GM12801 (cell line): ENCODE data around the gene AWAT2.

Experiments used
- CTCF ChIP-seq: IDR thresholded peaks from one replicate; pipeline ENCODE4 v1.5.1; 2011; ENCODE audit warnings: control low read depth; ENCODE audit not compliant: insufficient read length; ENCODE audit errors: extremely low read depth

Gene AWAT2

GRCh38 chrX:70052895-70053615, 3.3 kb upstream of the AWAT2 start:
- TF ChIP-seq CTCF = no peak

DNA sequence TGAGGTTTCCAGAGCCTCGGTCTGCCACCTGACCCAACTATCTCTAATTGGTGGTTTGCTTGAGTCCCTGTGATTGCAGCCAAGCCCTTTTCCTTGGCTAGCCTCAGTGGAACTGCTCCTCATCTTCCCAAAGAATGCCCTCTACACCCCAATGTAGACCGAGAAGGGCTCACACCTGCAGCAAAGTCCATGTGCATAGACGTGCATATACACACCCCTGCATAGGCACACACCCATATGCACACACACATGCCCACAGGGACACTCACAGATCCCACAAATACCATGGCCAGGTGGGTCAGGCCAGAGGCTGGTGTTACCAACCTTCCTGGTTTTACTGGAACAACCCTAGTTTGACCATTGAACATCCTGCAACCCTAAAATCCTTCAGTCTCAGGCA, 332 bp downstream of the AWAT2 start:
- no peak for TF ChIP-seq CTCF

DNA sequence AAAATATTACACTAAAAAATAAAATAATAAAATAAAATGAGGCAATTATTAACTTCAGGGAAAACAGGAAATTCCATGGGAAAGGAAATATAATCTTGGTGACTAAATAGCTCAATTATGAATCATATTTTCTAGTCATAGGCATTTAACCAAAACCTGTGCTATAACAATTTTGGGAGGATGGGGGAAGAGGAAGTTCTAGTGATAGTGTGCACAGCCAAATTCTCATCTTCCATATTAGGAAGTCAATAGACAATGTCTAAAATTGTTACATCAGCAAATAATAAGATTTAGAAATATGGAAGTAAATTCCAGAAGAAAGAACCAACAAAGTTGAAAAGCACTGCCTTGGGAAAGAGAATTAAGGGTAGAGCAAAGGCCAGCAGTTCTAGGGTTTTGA, 2.8 kb downstream of the AWAT2 start:
- no peak for TF ChIP-seq CTCF

DNA sequence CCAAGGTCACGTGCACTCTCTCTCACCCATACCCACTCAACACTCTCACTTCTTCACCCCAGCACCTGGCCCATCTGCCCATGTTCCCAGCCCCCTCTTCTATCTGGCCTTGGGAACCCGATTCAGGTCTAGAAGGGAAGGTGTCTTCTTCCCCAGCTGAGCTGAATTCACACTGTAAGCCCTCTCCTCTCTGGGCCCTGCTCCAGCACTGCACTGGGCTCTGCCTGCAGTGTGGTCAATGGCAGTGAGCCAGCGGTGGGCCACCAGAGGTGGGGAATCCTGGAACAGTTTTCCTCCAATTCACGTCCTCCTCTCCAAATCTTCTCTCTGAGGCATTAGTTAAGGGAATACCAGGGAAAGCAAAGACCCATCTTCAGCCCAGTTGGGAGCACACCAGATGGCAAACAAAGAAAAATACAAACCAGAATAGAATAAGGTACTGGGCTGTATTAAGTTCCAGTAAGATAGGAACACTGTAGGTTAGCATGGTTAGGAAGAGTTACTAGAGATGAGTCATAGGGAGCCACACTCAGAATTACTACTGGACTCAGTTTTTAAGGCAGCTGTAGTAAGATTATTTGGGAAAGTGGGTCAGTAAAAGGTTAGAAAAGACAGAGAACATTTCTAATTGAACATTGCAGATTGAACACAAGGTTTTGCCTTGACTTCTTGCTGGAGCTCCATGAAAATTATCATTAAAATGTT, 5.0 kb downstream of the AWAT2 start:
- no peak for TF ChIP-seq CTCF

DNA sequence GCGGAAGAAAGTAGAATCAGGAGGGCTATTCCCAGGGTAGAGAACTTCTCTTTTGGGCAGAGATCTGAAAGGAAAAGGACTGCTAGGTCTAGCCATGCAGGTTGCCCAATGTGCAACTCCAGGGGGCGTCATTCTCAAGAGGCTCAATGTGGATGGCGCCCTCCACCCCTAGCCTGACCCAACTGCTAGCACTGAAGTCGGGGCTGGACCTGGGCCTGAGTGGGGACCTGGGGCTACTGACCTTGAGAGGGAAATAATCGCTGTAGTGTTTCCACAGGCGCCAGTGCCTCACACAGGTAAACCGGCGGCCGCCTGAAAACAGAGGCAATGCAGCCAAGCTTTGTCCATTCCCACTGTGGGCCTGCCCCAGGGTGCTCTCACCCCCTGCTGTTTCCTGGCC, 6.1 kb downstream of the AWAT2 start:
- no peak for TF ChIP-seq CTCF

GRCh38 chrX:70042399-70043371, 7.1 kb downstream of the AWAT2 start:
- no peak for TF ChIP-seq CTCF

- TF ChIP-seq CTCF = no peak
Measured at GRCh38 chrX:70041993-70042392, 7.7 kb downstream of the AWAT2 start.
